Measurements from ENCODE around the gene SLC14A1. TPM values are rescaled to one million over a fixed set of nuclear protein-coding genes. Genes with fewer than 3 reads are reported as not detected.
A peak's percentile ranks its signal among the peaks of the same experiment; 100 is the strongest.
"Not testable (repeated sequence)": the region's sequence is repeated elsewhere in the genome, so short reads cannot be mapped to it uniquely, and the experiment has no call there.

Gene SLC14A1
- total RNA-seq, 1 donor = 254 TPM

- no peak for TF ChIP-seq CTCF (IDR thresholded peaks at IDR 0.05; ENCODE audit: insufficient read depth, low read length)
- DNase-seq (ENCODE audit: low read depth) = no peak
- H3K4me3 ChIP-seq (ENCODE audit: low read depth, low read length) = no peak overlapping the region
Observed at GRCh38 chr18:45749918-45750689, 26.1 kb downstream of the SLC14A1 start.

GRCh38 chr18:45751766-45752165 is 27.8 kb downstream of the SLC14A1 start:
- TF ChIP-seq CTCF (IDR thresholded peaks at IDR 0.05; ENCODE audit: insufficient read depth, low read length) = no peak
- no peak overlapping the region for H3K4me3 ChIP-seq (ENCODE audit: low read depth, low read length)
- DNase-seq (ENCODE audit: low read depth) = no peak

GRCh38 chr18:45752681-45753080 is 28.7 kb downstream of the SLC14A1 start:
- no peak for TF ChIP-seq CTCF (IDR thresholded peaks at IDR 0.05; ENCODE audit: insufficient read depth, low read length)
- peak; percentile 33 for DNase-seq (ENCODE audit: low read depth)
- no peak overlapping the region for H3K4me3 ChIP-seq (ENCODE audit: low read depth, low read length)

- DNase-seq (ENCODE audit: low read depth) = peak; percentile 75
- TF ChIP-seq CTCF (IDR thresholded peaks at IDR 0.05; ENCODE audit: insufficient read depth, low read length) = no peak
- H3K4me3 ChIP-seq (ENCODE audit: low read depth, low read length) = no peak overlapping the region
Observed at GRCh38 chr18:45753286-45753685, 29.3 kb downstream of the SLC14A1 start.

GRCh38 chr18:45755934-45756333 is 32.0 kb downstream of the SLC14A1 start:
- no peak for TF ChIP-seq CTCF (IDR thresholded peaks at IDR 0.05; ENCODE audit: insufficient read depth, low read length)
- no peak overlapping the region for H3K4me3 ChIP-seq (ENCODE audit: low read depth, low read length)
- DNase-seq (ENCODE audit: low read depth) = peak; percentile 98

- TF ChIP-seq CTCF (IDR thresholded peaks at IDR 0.05; ENCODE audit: insufficient read depth, low read length) = no peak
- DNase-seq (ENCODE audit: low read depth) = no peak
- no peak overlapping the region for H3K4me3 ChIP-seq (ENCODE audit: low read depth, low read length)
Observed at GRCh38 chr18:45757005-45757404, 33.0 kb downstream of the SLC14A1 start.

GRCh38 chr18:45757644-45758043 is 33.7 kb downstream of the SLC14A1 start:
- H3K4me3 ChIP-seq (ENCODE audit: low read depth, low read length); DNase-seq (ENCODE audit: low read depth): not testable (repeated sequence)
